VCaP (cell line): ENCODE data around the gene TTLL10.

ENCODE experiments used
- H3K27ac ChIP-seq: fragments of 450-650 bp; 2 replicates; pipeline ENCODE4 v1.5.1; 2017
- TF ChIP-seq, protein P1 (sequence below): fragments of 450-650 bp; conservative IDR thresholded peaks from 2 replicates; pipeline ENCODE4 v1.5.1; 2017; ENCODE audit warnings: mild to moderate bottlenecking, moderate library complexity

The TTLL10 gene

DNA sequence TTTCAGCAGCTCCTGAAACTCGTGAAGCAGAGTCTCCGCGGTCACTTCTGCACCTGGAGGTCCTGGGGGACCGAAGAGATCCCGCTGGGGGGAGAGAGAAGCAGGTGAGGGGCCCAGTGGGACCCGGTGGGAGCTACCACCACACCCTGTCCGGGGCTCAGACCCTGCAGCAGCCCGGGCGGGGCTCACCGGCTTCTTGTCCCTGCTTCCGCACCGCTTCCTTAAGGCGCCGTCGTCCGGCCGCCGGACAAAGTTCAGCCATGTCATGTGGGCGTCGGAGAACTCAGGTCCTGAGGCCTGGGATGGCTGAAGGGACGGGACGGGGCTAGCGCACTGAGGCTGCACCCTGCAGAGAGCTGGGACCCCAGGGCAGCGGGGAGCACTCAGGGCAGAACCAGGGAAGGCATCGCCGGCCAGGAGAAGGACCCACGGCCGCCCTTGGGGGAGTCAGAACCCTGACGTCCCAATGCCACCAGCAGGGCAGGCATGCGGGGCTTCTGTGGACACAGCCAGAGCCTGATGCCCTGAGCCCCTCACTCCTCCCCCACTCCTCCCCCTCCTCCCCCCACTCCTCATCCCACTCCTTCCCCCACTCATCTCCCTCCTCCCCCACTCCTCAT, 70.6 kb downstream of the TTLL10 start:
- TF ChIP-seq, protein P1, sequence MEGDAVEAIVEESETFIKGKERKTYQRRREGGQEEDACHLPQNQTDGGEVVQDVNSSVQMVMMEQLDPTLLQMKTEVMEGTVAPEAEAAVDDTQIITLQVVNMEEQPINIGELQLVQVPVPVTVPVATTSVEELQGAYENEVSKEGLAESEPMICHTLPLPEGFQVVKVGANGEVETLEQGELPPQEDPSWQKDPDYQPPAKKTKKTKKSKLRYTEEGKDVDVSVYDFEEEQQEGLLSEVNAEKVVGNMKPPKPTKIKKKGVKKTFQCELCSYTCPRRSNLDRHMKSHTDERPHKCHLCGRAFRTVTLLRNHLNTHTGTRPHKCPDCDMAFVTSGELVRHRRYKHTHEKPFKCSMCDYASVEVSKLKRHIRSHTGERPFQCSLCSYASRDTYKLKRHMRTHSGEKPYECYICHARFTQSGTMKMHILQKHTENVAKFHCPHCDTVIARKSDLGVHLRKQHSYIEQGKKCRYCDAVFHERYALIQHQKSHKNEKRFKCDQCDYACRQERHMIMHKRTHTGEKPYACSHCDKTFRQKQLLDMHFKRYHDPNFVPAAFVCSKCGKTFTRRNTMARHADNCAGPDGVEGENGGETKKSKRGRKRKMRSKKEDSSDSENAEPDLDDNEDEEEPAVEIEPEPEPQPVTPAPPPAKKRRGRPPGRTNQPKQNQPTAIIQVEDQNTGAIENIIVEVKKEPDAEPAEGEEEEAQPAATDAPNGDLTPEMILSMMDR: no peak
- H3K27ac ChIP-seq: no peak overlapping the region

DNA sequence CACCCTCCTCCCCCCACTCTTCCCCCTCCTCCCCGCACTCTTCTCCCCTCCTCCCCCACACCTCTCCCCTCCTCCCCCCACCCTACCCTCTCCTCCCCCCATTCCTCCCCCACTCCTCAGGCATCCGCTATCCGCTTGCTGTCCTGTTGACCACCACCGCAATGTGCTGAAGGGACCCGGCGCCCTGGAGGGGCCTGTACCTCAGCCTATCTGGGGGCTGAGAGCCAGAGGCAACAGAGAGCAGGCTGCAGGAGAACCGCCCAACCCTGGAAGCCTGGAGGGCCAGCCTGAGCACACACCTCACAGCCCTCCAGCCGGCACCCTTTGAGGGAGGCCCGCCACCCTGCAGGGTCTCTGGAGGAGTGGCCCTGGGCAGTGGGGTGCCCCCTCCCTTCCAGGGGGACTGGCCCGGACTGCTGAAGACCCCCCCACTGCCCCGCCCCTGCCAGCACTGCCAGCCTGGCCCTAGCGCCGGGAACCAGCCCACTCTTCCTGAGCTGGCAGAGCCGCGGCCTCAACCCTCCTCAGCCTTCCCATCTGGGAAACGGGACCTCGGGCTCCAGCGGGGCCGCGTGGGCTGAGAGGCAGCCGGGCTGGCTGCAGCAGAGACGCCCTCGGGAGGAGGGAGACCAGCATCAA, 71.6 kb downstream of the TTLL10 start:
- no peak overlapping the region for H3K27ac ChIP-seq

DNA sequence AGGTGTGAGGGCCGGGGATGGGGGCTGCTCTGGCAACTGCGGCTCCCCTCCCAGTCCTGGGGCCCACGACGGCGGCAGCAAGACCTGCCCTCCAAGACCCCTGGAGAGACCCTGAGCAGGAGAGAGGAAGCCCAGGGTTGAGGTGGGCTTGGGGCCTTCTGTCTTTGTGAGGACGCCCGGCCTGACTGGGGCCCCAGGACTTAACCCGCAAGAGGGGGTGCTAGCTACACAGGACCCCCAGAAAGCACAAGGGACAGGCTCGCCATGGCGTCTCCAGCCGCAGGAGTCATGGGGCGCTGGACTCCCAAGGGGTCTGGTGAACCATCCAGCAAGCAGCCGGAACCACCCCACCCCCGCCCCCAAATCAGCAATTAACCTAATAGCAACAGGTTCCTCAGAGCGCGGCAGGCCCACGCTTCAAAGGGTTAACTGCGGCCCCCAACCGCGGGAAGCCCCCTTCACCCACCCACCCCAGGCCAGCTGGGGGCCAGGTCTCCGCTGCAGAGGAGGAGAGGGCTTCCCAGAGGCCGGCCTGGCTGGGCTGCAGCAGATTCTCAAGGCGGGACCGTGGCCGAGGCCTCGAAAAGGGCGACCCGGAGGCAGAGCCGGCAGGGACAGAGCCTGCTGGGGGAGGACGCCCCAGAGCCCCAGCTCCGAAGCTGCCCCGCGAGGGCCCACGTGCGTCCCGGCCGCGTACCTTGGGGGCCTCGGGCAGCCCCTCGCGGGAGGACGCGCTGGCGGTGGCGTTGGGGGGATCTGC, 72.3 kb downstream of the TTLL10 start:
- TF ChIP-seq, protein P1: no peak
- no peak overlapping the region for H3K27ac ChIP-seq

More for the DNA sequence above, 71.6 kb downstream of the TTLL10 start:
- TF ChIP-seq, protein P1: no peak

DNA sequence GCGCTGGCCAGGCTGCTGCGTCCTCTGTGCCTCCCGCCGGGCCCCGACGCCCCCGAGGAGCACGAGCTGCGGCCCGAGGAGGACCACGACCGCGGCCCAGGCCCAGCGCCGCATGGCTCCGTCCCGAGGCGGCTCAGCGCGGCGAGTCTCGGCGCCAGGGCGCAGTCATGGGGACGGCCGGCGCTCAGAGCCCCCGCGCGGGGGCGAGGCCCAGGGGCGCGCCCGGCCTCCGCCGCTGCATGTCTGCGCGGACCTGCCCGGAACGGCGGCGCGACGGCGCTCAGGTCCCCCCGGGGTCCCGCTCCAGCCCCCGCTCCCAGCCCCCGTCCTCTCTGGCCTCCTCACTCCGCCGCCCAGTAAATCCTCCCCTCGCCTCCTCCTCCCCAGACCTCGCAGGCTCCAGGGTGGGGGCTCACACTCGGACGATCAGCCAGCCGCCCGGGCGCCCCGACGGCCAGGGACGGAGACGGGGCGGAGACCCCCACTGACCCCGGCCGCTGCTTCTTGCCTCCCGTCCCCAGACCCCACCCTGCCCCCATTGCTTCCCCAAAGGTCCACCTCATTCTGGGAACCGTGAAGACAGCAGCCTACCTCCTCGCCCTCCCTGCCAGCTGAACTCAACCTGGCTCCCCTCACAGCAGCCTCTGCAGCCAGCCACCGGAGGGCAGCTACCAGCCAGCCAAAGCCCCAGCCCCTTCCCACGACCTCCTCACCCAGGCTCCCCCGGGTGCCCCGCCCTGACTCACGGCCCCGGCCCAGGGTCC, 73.1 kb downstream of the TTLL10 start, which contains the start of gene C1QTNF12:
TSS of gene C1QTNF12 (minus strand) at position 146 of the 764 bp plus-strand sequence. CDS start at position 114, 32 bp downstream.
- H3K27ac ChIP-seq: no peak within 1 kb of the TSS
- TF ChIP-seq, protein P1: no peak

DNA sequence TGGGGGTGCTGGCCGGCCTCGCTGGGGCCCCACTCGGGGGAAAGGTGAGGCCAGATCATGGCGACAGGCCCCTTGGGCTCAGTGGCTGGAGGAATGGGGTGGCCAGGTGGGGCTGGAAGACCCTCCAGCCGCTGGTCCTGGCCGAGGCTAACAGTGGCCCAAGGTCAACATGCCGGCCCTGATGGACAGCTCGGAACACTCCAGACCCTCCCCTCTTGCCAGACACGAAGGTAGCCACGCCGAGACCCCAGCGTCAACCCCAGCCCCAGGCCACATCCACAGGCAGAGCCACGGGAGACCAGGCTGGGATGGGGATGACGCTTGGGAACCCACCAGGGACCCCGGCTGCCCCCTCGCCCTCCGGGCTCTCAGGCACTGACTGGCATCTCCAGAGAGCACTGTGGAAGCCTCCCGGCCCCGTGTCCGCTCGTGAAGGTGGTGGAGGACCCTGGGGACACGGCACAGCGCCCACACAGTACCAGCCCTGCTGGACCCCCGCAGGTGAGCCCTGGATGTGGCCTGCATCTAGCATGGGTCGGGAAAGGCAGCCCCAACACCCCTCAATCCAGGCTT, 73.7 kb downstream of the TTLL10 start:
- H3K27ac ChIP-seq: no peak overlapping the region
- TF ChIP-seq, protein P1: no peak
